Panc1 (cell line): ENCODE results near the gene CREBBP. TPM values are rescaled to one million over a fixed set of nuclear protein-coding genes. Genes with fewer than 3 reads are reported as not detected.

Source experiments
- ATAC-seq: fragments of 200-7000 bp; cut with Tn5 transposase; 2 replicates; pipeline ENCODE4 v1.9.1; 2020; ENCODE audit warnings: mild to moderate bottlenecking, moderate library complexity
- BruUV-seq: library from RNA; stranded (reverse); fragments of 400-500 nt; replicated peaks from 2 replicates; lab custom pipeline; 2021; lab: Mats Ljungman, UMichigan
- CTCF ChIA-PET: fragments of 300-600 bp; sonication (Branson Sonifier 250); formaldehyde crosslinking; loops from one replicate; lab custom pipeline; 2022; ENCODE audit warnings: antibody characterized with exemption; lab: Charles Lee
- POLR2A ChIA-PET: fragments of 300-600 bp; sonication (Branson Sonifier 250); formaldehyde crosslinking; loops from one replicate; lab custom pipeline; 2022; ENCODE audit warnings: antibody characterized with exemption; lab: Charles Lee
- DNase-seq: peaks from one replicate; pipeline ENCODE4 v3.0.0-alpha.2; 2010; ENCODE audit warnings: low read depth, low spot score
- H3K27ac ChIP-seq: 2 replicates; pipeline ENCODE4 v1.5.1; 2011; ENCODE audit warnings: mild to moderate bottlenecking, low read length, inconsistent platforms
- H3K27me3 ChIP-seq: fragments of 200-500 bp; sonication (Bioruptor generic); 2 replicates; pipeline ENCODE4 v1.6.0; 2014; ENCODE audit warnings: low read length, inconsistent platforms; ENCODE audit not compliant: control insufficient read depth, insufficient read depth
- H3K36me3 ChIP-seq: fragments of 200-500 bp; sonication (Bioruptor generic); 2 replicates; pipeline ENCODE4 v1.5.1; 2014; ENCODE audit warnings: inconsistent platforms, mild to moderate bottlenecking, low read length, moderate library complexity; ENCODE audit not compliant: control insufficient read depth, insufficient read depth
- H3K4me1 ChIP-seq: 2 replicates; pipeline ENCODE4 v1.5.1; 2011; ENCODE audit warnings: inconsistent platforms, mild to moderate bottlenecking, low read length, moderate library complexity; ENCODE audit not compliant: control insufficient read depth, insufficient read depth
- H3K4me3 ChIP-seq, 2 experiments: 2 replicates each; pipeline ENCODE4 v1.5.1; 2011 to 2012; ENCODE audit warnings: low read depth in 2 of 2, low read length in 2 of 2, mild to moderate bottlenecking in 2 of 2, inconsistent platforms in 1 of 2, moderate library complexity in 1 of 2
- H3K9me3 ChIP-seq: fragments of 200-500 bp; sonication (Bioruptor generic); 2 replicates; pipeline ENCODE4 v1.5.1; 2014; ENCODE audit warnings: low read depth, mild to moderate bottlenecking, inconsistent platforms, low read length, moderate library complexity; ENCODE audit not compliant: control insufficient read depth, insufficient read depth
- CTCF ChIP-seq: fragments of 450-650 bp; IDR thresholded peaks from 2 replicates; pipeline ENCODE4 v1.5.1; 2017; ENCODE audit warnings: mild to moderate bottlenecking
- POLR2AphosphoS5 ChIP-seq: IDR thresholded peaks from 2 replicates; pipeline ENCODE4 v1.6.1; 2012; ENCODE audit warnings: mild to moderate bottlenecking, low read depth, low read length, moderate library complexity
- REST ChIP-seq, 2 experiments: IDR thresholded peaks; 2 replicates each; pipeline ENCODE4 v1.6.1; 2011 to 2012; ENCODE audit warnings: low read depth in 2 of 2, control low read depth in 1 of 2, low read length in 1 of 2, mild to moderate bottlenecking in 1 of 2, moderate library complexity in 1 of 2; ENCODE audit not compliant: insufficient read depth in 1 of 2
- SIN3A ChIP-seq: IDR thresholded peaks from 2 replicates; pipeline ENCODE4 v1.6.1; 2012; ENCODE audit warnings: low read depth, mild to moderate bottlenecking, low read length, moderate library complexity, borderline replicate concordance; ENCODE audit not compliant: insufficient read depth
- TCF7L2 ChIP-seq: IDR thresholded peaks from 2 replicates; pipeline ENCODE4 v1.6.1; 2011; ENCODE audit warnings: mild to moderate bottlenecking, low read depth, low read length, inconsistent platforms
- in situ Hi-C: cut with HindIII; loops from 2 replicates; pipeline ENCODE4 v1.10.0; 2016; ENCODE audit warnings: low sequenced_read_pairs, low pct_unique_long_range_greater_than_20kb
- intact Hi-C: fragments of 100-400 bp; cut with micrococcal nuclease; formaldehyde crosslinking; loops from one replicate; pipeline ENCODE4 v1.10.0; 2022; ENCODE audit not compliant: unreplicated experiment
- total RNA-seq: library from RNA; stranded (reverse); gene quantifications from one replicate; pipeline ENCODE4 v1.2.1, GENCODE V29; 2021; ENCODE audit not compliant: unreplicated experiment

The CREBBP gene
- total RNA-seq, 1 experiment from 2014 or later = 60.2 TPM

- Histone ChIP-seq H3K4me1 (no peaks in the 10 kb centered on the region; the same call in 1 of the 2 replicates), H3K9me3 (no peaks in the 10 kb centered on the region), H3K36me3 (no peaks in the 10 kb centered on the region; the same call in 1 of the 2 replicates), H3K4me3 (no peak overlapping the region), H3K27ac (no peak overlapping the region), H3K27me3 (no peaks in the 10 kb centered on the region)
- ChIA-PET POLR2A (no interaction called here), CTCF (no interaction called here)
- TF ChIP-seq POLR2AphosphoS5 = no peak
- intact Hi-C loops = no loop called here
- BruUV-seq = TSS peak; percentile 84
- ATAC-seq (no peak), DNase-seq (no peak)
- in situ Hi-C loops = no loop called here
These were observed 30.0 kb downstream of the CREBBP start for GRCh38 chr16:3850544-3850899.

- POLR2A ChIA-PET = interaction anchor here (0.8 kb wide), 1 partner anchor 251 kb away, joined by 14 read pairs; no protein-coding TSS in a partner anchor
- CTCF ChIA-PET = no interaction called here
- BruUV-seq = no TSS peak
These were observed 30.6 kb downstream of the CREBBP start for GRCh38 chr16:3849751-3850543.

More at GRCh38 chr16:3849751-3850543, 30.6 kb downstream of the CREBBP start:
- Histone ChIP-seq H3K27ac (no peak overlapping the region), H3K4me1 (no peaks in the 10 kb centered on the region; the same call in 1 of the 2 replicates), H3K27me3 (no peaks in the 10 kb centered on the region), H3K9me3 (no peaks in the 10 kb centered on the region), H3K36me3 (no peaks in the 10 kb centered on the region; the same call in 1 of the 2 replicates), H3K4me3 (no peak overlapping the region)
- TF ChIP-seq SIN3A (no peak), REST (IDR thresholded peaks at IDR 0.05; ENCODE audit: insufficient read depth in 1 of 2, low read depth in 2 of 2, low read length in 1 of 2) (no peak), POLR2AphosphoS5 (no peak), CTCF (no peak), TCF7L2 (no peak)
- in situ Hi-C loops = no loop called here
- intact Hi-C loops = no loop called here
- DNase-seq = no peak
- no peak for ATAC-seq
